NK-92 (cell line): ENCODE data around the gene DMXL2.
"Not testable (repeated sequence)": the region's sequence is repeated elsewhere in the genome, so short reads cannot be mapped to it uniquely, and the experiment has no call there.

Experiments
- DNase-seq: peaks from one replicate; lab custom pipeline; 2025; ENCODE audit not compliant: unreplicated experiment; lab: John Stamatoyannopoulos, UW

The DMXL2 gene

GRCh38 chr15:51576286-51576850, 46.2 kb downstream of the DMXL2 start:
- no peak for DNase-seq

GRCh38 chr15:51575775-51576174, 46.8 kb downstream of the DMXL2 start:
- DNase-seq = no peak

- DNase-seq = not testable (repeated sequence)
These were observed 49.2 kb downstream of the DMXL2 start for GRCh38 chr15:51573352-51573751.

- DNase-seq = not testable (repeated sequence)
These were observed 53.4 kb downstream of the DMXL2 start for GRCh38 chr15:51568939-51569784.

GRCh38 chr15:51561271-51561670, 61.3 kb downstream of the DMXL2 start:
- DNase-seq = no peak

- DNase-seq = no peak
These were observed 63.7 kb downstream of the DMXL2 start for GRCh38 chr15:51558876-51559275.

GRCh38 chr15:51558411-51558810, 64.2 kb downstream of the DMXL2 start:
- no peak for DNase-seq

GRCh38 chr15:51550841-51551240, 71.7 kb downstream of the DMXL2 start:
- DNase-seq = no peak

- DNase-seq = no peak
These were observed 74.9 kb downstream of the DMXL2 start for GRCh38 chr15:51547656-51548055.

- no peak for DNase-seq
These were observed 85.5 kb downstream of the DMXL2 start for GRCh38 chr15:51536965-51537574.

GRCh38 chr15:51533672-51534398, 88.7 kb downstream of the DMXL2 start:
- DNase-seq = no peak

- no peak for DNase-seq
These were observed 95.6 kb downstream of the DMXL2 start for GRCh38 chr15:51526955-51527354.

GRCh38 chr15:51524376-51524775, 98.2 kb downstream of the DMXL2 start:
- DNase-seq = no peak

- DNase-seq = no peak
These were observed 106.3 kb downstream of the DMXL2 start for GRCh38 chr15:51516291-51516690.

- DNase-seq = no peak
These were observed 117.3 kb downstream of the DMXL2 start for GRCh38 chr15:51505251-51505650.

- no peak for DNase-seq
These were observed 119.6 kb downstream of the DMXL2 start for GRCh38 chr15:51503003-51503402.

- no peak for DNase-seq
These were observed 123.1 kb downstream of the DMXL2 start for GRCh38 chr15:51499379-51499976.

- DNase-seq = no peak
These were observed 124.8 kb downstream of the DMXL2 start for GRCh38 chr15:51497806-51498205.

GRCh38 chr15:51496246-51496645, 126.3 kb downstream of the DMXL2 start:
- no peak for DNase-seq

- no peak for DNase-seq
These were observed 127.9 kb downstream of the DMXL2 start for GRCh38 chr15:51494411-51495314.
